PFSK-1 (cell line): ENCODE data around the gene ABL2.

Source experiments
- FOXP2 ChIP-seq: optimal IDR thresholded peaks from 2 replicates; pipeline ENCODE3; 2011; ENCODE audit warnings: borderline replicate concordance, control low read depth, inconsistent platforms; ENCODE audit not compliant: insufficient read depth; ENCODE audit errors: extremely low read length, extremely low read depth
- POLR2AphosphoS5 ChIP-seq: IDR thresholded peaks from 2 replicates; pipeline ENCODE4 v1.6.1; 2012; ENCODE audit warnings: low read depth, mild to moderate bottlenecking, control low read depth, low read length, moderate library complexity
- SIN3A ChIP-seq: IDR thresholded peaks from 2 replicates; pipeline ENCODE4 v1.6.1; 2012; ENCODE audit warnings: mild to moderate bottlenecking, low read length, moderate library complexity, borderline replicate concordance; ENCODE audit not compliant: insufficient read depth
- TAF1 ChIP-seq: IDR thresholded peaks from 2 replicates; pipeline ENCODE4 v1.6.1; 2012; ENCODE audit warnings: low read length, control low read depth, borderline replicate concordance; ENCODE audit not compliant: insufficient read depth
- TF ChIP-seq, protein P1 (sequence below), 2 experiments: IDR thresholded peaks; 2 replicates each; pipeline versions ENCODE4 v1.6.1 to v1.8.0; 2011 to 2012; ENCODE audit warnings: low read depth in 2 of 2, low read length in 2 of 2, control low read depth in 1 of 2, inconsistent platforms in 1 of 2, mild to moderate bottlenecking in 1 of 2, moderate library complexity in 1 of 2; ENCODE audit not compliant: insufficient read depth in 1 of 2

The ABL2 gene

DNA sequence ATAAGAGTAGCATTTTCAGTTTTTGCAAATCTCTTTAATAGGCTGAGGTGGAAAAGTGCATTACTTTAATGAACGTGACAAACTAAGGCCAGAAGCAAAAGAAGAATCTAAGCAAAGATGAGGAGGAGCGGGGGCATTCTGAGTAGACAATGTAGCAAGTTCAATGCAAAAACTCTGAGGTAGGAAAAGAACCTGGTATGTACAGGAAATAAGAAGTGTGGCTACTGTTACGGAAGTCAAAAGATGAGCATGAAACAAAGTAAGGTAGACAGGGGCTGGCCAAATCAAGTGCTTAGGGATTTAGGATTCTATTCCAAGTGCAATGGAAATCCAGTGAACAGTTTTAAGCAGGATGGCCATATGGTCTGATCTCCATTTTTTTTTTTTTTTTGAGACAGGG is 84.0 kb downstream of the ABL2 start:
- no peak for TF ChIP-seq TAF1
- TF ChIP-seq FOXP2 = no peak
- TF ChIP-seq, protein P1, sequence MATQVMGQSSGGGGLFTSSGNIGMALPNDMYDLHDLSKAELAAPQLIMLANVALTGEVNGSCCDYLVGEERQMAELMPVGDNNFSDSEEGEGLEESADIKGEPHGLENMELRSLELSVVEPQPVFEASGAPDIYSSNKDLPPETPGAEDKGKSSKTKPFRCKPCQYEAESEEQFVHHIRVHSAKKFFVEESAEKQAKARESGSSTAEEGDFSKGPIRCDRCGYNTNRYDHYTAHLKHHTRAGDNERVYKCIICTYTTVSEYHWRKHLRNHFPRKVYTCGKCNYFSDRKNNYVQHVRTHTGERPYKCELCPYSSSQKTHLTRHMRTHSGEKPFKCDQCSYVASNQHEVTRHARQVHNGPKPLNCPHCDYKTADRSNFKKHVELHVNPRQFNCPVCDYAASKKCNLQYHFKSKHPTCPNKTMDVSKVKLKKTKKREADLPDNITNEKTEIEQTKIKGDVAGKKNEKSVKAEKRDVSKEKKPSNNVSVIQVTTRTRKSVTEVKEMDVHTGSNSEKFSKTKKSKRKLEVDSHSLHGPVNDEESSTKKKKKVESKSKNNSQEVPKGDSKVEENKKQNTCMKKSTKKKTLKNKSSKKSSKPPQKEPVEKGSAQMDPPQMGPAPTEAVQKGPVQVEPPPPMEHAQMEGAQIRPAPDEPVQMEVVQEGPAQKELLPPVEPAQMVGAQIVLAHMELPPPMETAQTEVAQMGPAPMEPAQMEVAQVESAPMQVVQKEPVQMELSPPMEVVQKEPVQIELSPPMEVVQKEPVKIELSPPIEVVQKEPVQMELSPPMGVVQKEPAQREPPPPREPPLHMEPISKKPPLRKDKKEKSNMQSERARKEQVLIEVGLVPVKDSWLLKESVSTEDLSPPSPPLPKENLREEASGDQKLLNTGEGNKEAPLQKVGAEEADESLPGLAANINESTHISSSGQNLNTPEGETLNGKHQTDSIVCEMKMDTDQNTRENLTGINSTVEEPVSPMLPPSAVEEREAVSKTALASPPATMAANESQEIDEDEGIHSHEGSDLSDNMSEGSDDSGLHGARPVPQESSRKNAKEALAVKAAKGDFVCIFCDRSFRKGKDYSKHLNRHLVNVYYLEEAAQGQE (IDR thresholded peaks at IDR 0.05; ENCODE audit: insufficient read depth in 1 of 2, low read depth in 2 of 2, low read length in 2 of 2) = no peak
- no peak for TF ChIP-seq SIN3A
- no peak for TF ChIP-seq POLR2AphosphoS5

DNA sequence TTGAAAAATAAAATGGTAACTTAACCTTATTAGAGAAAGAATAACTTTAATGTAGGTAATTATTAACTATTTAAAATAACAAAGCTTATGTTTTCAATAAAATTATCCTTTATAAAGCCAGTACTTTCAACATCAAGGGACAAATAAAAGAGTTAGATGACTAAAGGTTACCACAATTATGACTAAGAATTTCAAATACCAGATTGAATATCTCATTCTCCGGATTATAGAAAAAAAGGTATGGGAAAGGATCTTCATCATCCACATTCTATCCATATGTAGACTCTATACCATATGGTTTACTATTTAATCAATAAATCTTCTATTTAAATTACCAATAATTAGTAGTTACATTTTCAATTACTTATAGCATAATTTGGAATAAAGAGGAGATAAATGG is 84.9 kb downstream of the ABL2 start:
- no peak for TF ChIP-seq POLR2AphosphoS5
- no peak for TF ChIP-seq SIN3A
- TF ChIP-seq, protein P1 (IDR thresholded peaks at IDR 0.05; ENCODE audit: insufficient read depth in 1 of 2, low read depth in 2 of 2, low read length in 2 of 2) = no peak
- no peak for TF ChIP-seq FOXP2
- no peak for TF ChIP-seq TAF1

DNA sequence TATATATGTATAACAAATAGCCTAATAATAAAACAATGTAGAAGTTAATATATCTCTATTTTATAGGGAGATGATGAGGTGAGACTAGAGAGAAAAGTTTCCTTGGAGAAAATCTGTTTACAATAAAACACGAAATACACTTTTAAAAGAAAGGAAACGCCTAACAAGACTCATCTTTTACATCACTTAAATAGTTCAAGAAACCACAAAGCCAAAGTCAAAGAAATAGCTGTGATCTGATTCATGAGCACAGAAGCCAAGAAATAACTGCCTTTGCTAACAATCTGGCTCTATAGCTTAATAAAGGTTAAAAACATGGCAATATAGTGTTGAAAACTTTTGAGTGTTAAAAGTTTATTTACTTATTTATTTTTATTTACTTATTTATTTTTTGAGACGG is 86.2 kb downstream of the ABL2 start:
- TF ChIP-seq SIN3A (no peak), FOXP2 (no peak), POLR2AphosphoS5 (no peak), TAF1 (no peak)
- TF ChIP-seq, protein P1 (IDR thresholded peaks at IDR 0.05; ENCODE audit: insufficient read depth in 1 of 2, low read depth in 2 of 2, low read length in 2 of 2) = no peak

DNA sequence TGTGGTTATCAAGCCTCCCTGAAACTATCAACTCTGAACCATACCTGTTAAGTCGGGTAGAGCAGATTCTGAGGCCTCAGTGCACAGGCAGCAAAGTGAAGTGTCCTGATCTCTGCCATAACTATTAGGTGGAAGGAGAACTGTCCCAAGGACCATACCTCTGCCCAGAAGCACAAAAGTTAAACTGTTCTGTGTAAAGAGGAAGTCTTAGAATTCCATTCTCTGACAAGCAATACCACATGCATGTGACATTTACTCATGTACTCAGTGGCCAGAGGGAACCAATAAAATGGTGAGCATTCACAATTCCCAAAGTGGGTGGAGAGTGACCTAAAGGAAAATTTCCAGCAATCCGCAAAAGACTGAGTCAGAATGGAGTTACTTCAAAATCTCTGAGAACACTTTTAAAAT is 86.6 kb downstream of the ABL2 start:
- TF ChIP-seq TAF1 = no peak
- no peak for TF ChIP-seq POLR2AphosphoS5
- TF ChIP-seq SIN3A = no peak
- TF ChIP-seq FOXP2 = no peak
- TF ChIP-seq, protein P1 (IDR thresholded peaks at IDR 0.05; ENCODE audit: insufficient read depth in 1 of 2, low read depth in 2 of 2, low read length in 2 of 2) = no peak

DNA sequence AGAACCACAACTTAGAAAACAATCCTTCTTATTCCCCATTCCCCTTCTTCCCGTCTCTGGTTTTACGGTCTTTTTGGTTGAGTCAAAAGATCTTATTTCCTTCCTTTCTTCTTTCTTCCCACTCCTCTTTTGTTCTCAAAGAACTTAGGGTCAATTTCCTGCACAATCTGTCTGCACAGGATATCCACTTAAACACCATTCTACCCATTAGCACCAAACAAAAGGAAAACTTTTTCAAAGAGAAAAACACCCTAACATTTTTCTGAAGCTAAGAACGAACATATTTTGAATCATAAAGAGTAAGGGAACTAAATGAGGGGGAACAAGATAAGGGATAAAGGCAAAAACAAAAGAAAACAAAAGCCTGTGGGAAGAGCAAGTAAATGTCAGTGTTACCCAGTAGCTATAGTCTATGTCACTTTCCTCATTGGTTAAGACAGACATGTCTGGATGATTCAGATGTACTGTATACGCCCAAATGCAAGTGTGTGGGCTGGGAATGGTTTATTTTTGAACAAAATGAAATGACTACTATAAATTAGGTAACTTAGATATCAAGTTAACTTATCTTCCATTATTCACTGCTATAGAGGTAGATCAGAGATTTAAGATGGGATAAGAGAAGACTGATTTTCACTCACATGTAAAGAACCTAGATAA is 87.8 kb downstream of the ABL2 start:
- TF ChIP-seq TAF1 = no peak
- TF ChIP-seq, protein P1 (IDR thresholded peaks at IDR 0.05; ENCODE audit: insufficient read depth in 1 of 2, low read depth in 2 of 2, low read length in 2 of 2) = no peak
- no peak for TF ChIP-seq FOXP2
- no peak for TF ChIP-seq SIN3A
- TF ChIP-seq POLR2AphosphoS5 = no peak
